Limb (tissue), 2 donors: ENCODE data around the gene TPM4.

ENCODE experiments used
- DNase-seq, 2 donors: peaks; one replicate each; pipeline ENCODE4 v3.0.0-alpha.2; 2016; ENCODE audit errors: extremely low spot score in 2 of 2

The TPM4 gene

DNA sequence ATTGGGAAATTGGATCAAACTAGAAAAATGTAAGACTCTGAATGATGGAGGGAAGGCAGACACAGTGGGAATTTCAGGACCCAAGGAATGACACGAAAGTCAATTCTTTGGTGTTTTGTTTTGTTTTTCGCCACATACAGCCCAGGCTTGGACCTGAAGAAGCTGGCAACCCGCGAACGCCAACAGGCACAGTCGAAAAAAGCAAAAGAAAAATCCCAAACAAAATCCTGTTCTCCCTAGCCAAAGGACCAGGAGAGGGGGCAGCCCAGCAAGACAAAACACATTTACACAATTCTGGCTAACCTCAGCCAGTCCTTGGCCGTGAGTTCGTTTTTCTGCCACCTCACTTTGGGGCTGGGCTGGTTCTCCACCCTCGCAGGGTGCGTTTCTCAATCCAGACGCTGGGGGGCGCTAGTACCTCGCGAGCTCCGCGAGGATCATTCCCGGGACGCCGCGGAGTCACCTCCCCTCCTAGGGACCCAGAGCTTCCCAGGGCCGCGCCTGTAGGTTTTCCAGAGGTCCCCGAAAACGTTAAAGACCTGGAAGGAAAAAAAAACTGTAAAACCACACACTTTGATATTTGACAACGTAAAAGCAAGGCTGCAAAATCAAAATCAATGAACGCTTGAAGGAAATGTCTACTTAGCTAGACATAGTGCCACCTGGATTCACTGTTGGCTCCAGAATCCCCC is 34.9 kb upstream of the TPM4 start:
- peak; percentile 52 to 86 for DNase-seq

DNA sequence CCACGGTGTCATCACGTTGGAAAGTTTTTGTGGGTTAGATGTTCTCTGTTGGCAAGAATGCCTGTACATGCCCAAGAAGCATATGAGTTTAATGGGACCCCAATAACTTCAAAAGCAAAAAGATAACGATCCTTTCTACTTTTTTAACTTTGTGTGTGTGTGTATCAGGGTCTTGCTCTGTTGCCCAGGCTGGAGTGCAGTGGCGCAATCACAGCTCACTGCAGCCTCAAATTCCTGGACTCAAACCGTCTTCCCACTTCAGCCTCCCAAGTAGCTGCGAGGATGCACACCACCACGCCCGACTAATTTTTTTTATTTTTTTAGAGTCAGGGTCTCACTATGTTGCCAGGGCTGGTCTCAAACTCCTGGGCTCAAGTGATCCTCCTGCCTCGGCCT is 34.3 kb upstream of the TPM4 start:
- no peak for DNase-seq

DNA sequence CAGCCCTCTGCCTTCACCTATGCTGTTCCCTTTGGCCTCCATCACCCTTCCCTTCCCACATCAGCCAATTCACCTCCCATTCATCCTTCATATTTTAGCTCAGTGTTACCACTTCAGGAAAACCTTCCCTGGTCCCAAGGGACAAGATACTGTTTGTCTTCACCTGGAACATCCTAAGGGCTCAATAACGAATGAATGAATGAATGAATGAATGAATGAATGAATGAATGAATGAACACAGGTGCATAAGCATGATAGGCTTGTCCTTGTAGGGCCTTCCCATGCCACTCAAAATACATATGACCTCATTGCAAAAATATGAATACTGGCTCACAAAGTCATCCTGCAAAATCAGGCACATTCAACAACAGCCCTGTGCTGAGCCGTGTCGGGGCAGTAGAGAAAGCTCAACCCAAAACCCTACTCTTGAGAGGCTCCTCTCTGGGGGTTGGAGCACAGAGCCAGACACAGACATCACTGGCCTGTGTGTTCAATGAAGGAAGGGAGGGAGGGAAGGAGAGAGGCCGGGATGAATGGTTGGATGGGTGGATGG is 33.7 kb upstream of the TPM4 start:
- DNase-seq = no peak

DNA sequence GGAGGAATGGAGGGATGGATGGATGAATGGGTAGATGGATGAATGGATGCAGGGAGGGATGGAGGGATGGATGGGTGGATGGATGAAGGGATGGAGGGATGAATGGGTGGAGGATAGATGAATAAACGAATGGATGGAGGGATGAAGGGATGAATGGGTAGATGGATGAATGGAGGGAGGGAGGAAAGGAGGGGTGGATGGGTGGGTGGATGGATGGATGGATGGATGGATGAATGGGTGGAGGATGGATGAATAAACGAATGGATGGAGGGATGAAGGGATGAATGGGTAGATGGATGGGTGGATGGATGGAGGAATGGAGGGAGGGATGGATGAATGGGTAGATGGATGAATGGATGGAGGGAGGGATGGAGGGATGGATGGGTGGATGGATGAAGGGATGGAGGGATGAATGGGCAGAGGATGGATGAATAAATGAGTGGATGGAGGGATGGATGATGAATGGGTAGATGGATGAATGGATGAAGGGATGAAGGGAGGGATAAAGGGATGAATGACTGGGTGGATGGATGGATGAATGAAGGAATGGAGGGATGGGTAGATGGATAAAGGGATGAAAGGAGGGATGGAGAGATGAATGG is 33.0 kb upstream of the TPM4 start:
- DNase-seq = no peak

DNA sequence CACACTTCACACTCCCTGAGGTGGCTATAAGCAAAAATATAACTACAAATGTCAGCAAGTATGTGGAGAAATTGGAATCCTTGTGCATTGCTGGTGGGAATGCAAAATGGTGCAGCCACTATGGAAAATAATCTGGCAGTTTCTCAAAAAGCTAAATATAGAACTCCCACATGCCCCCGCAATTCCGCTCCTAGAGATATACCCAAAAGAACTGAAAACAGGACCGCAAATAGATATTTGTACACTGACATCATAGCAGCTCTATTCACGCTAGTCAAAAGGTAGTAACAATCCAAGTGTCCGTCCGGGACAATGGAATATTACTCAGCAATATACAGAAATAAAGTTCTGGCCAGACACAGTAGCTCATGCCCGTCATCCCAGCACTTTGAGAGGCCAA is 31.5 kb upstream of the TPM4 start:
- DNase-seq = no peak

DNA sequence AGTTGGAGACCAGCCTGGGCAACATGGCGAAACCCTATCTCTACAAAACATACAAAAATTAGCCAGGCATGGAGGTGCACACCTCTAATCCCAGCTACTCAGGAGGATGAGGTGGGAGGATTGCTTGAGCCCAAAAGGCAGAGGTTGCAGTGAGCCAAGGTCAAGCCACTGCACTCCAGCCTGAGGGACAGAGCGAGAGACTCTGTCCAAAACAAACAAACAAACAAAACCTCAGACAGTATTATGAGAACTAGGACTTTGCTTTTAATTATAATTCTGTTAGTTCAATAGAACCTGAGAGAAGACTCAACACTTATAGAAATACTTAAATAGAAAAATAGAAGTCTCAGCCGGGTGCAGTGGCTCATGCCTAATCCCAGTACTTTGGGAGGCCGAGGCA is 31.1 kb upstream of the TPM4 start:
- DNase-seq = no peak

DNA sequence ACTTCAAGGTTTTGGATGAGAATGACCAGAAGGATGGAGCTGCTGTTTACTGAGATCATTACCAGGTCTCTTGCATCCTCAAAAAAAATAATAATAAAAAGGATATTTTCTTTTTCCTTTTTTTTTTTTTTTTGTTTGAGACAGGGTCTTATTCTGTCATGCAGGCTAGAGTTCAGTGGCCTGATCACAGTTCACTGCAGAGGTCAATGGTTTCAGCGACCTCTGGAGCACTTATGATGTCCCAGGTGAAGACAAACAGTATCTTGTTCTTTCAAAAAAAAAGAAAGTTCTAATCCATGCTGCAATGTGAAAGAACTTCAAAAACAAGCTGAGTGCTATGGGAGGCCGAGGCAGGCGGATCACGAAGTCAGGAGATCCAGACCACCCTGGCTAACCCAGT is 30.4 kb upstream of the TPM4 start:
- DNase-seq = no peak

DNA sequence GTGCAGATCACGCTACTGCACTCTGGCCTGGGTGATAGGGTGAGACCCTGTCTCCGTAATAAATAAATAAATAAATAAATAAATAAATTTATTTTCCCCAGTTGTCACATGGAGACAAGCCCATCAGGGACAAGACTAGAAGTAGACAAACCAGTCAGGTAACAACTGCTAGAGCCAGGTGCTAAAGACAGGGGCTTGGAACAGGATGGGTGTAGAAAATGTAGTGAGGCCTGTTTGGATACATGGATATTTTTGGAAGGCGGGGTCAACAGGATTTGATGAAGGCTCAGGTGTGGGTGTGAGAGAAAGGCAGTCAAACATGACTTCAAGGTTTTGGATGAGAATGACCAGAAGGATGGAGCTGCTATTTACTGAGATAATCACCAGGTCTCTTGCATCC is 27.7 kb upstream of the TPM4 start:
- DNase-seq = no peak

DNA sequence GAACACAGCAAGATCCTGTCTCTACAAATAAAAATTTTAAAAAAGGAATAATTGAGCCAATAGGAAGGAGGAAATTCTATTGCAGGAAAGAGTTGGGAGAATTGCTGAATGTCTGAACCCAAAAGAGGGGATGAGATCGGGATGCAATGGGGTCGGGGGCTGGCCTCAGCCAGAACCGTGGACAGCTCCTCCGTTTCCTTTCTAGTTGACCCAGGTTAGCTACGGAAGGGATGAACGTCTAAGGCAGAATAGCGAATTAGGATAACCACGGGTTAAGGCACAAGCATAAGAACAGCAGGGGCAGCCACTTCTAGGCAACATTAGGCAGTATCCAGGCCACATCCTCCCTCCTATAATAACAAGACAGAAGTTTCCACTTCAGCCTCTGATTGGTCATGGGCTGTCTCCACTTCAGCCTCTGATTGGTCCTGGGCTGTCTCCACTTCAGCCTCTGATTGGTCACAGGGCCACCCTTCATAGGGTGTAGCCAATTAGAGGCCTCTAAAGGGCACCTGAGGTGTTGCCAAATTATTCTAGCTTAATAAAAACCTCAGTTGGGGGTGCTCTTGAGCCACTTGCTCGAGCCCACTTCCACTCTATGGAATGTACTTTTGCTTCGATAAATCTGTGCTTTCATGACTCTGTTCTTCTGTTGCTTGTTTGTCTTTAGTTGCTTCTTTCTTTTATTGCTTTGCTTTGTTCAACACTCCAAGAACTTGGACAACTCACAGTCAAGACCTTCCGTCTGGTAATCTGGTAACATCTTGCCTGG is 24.9 kb upstream of the TPM4 start:
- no peak for DNase-seq

DNA sequence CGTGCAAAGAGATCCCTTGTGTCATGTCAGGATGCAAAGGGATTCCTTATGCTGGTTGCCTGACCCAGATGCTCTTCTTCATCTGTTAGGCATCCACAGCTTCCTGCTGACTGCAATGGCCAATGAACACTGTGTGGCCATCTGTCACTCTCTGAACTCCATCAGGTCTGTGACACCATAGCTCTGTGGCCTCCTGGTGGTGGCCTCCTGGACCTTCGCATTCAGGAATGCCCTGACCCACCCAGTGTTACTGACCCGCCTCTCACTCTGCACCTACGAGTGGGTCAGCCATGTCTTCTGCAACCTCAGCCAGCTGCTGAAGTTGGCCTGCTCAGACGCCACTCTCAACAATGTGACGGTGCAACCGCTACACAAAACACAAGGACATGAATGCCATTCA is 23.9 kb upstream of the TPM4 start:
- DNase-seq = no peak

DNA sequence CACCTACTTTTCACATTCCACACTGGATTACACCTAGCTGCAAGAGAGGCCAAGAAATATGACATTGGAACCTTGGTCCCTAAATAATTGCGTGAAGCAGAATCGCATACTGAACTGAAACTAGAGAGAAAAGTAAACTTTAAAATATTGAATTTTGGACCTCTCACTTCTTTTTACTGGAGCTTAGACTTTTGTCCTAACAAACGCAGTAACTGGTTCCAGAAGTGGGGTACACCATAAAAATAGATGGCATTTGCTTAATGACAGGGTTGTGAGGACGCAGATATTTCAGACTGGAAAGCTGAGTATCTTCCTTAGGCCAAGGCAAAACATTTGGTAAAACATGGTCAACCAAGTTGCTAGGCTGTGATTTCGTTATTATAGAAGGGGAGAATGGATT is 19.2 kb upstream of the TPM4 start:
- no peak for DNase-seq

DNA sequence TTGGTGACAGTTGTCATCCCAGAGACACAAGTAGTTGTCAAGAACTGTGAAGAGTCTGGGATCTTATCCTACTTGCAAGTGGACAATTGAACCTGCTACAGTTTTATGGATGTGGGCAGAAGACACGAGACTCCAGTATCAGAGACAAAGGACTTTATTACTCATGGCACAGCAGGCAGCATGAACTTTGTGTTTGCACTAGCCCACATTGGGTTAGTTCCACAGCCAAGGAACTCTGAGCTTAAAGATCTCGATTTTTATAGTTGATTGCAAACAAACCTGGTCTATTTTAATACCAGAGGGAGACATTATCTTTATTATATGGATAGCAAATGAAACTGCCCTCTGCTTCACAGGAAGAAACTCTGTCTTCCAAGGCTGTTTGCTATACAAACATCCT is 16.0 kb upstream of the TPM4 start:
- DNase-seq = no peak

DNA sequence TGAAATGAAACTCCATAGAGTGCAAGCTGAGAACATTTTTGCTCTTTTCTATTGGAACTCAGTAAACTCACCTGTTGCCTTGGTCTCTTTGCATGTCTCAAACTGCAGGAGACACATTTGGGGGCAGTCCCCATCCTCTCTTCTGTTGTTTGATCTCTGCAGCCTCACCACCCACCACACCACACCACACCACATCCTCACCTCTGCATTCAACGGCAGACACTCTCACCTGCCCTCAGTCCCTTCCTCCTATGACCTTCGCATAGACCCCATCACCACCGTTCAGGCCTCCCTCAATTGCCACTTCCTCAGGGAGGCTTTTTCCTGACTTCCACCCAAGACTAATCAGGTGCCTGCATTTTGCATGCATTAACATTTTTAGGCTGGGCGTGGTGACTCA is 14.4 kb upstream of the TPM4 start:
- DNase-seq = no peak

DNA sequence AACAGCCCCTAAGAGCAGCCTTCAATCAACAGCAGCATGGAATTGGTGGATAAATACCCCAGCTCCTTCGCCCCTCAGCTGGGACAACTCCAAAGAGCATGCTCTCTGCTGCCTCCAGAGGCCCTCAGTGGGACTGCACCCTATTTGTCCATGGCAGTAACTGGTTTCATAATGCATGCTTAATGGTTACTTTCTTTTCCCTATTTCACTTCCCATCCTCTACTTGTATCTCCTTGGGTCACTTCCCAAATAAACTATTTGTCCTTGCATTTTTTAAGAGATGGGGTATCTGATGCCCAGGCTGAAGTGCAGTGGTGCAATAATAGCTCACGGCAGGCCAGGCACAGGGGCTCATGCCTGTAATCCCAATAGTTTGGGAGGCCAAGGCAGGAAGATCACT is 13.5 kb upstream of the TPM4 start:
- no peak for DNase-seq

DNA sequence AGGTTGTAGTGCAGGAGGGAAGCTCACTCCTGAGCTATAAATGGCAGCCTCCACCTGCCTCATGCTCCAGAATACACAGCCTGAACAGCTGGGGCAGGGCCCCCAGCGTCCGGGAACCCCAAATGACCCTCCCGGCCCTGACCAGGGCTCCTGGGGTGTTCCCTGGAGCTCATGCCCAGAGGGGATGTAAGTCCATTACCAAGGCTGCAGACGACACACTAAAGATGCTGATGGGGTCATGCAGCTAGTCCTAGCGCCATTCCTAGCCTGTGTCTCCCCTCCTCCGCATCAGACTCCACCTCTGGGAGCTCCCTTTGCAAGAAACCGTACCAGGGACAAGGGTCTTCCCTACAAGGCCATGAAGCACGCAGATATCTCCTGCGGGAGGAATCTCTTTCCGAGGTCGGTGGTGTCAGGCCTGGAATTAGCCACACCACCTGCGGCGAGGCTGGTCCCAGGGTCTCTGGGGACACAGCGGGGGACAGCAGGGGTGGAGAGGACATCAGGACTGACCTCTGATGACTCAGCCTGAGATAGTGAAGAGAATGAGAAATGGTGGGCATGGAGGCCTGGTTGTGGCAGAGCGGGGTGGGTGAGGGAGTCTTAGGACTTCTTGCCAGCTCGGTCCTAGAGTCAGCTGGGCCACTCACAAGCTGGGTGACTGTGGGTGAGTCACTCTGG is 11.9 kb upstream of the TPM4 start:
- DNase-seq = no peak

DNA sequence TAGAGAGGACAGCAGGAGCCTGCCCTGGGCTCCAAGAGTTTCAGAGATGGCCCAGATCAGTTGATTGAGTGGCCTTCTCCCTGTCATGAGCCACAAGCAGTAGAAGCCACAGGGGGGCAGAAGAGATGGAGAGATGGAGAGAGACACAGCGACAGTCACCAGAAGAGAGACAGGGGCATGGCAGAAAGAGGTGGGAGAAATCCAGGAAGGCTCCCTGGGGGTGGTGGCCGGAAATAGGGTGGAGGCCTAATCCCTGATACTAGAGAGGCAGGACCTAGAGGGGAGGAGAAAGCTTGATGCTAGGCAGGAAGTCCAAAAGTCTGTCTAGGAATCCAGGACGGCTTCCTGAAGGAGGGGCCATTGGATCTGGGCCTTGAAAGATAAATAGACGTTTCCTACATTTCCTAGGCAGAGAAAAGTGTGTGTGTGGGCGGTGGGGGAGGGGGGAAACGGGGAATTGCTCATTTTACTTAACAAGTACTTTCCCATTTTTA is 9.6 kb upstream of the TPM4 start:
- no peak for DNase-seq

DNA sequence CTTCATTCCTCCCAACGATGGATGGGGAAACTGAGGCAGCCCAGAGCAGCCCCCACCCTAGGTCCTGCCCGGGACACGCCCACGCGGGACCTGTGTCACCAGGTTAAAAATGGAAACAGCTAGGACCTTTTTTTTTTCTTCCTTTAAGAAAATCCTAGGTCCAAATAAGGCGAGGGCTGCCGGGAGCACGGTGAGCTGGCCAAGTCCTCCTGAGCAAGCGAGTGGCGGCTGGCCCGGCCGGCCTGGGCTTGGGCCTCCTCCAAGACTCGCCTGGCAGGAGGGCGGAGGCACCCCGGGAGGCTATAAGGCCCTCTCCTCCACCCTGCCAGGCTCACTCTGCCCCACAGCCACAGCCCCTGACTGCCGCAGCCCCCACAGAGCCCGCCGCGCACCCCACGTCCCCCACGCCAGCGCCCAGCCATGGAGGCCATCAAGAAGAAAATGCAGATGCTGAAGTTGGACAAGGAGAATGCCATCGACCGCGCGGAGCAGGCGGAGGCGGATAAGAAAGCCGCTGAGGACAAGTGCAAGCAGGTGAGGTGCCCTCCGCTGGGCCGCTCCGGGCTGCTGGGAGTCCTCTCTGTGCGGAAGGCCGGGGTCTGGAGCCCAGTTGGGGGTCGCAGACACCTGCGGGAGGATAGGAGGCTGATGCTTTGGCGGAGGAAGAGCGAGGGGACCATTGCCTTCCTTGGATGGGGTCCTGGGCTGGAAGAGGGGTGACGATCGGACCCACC is 8.9 kb upstream of the TPM4 start:
- DNase-seq = no peak

DNA sequence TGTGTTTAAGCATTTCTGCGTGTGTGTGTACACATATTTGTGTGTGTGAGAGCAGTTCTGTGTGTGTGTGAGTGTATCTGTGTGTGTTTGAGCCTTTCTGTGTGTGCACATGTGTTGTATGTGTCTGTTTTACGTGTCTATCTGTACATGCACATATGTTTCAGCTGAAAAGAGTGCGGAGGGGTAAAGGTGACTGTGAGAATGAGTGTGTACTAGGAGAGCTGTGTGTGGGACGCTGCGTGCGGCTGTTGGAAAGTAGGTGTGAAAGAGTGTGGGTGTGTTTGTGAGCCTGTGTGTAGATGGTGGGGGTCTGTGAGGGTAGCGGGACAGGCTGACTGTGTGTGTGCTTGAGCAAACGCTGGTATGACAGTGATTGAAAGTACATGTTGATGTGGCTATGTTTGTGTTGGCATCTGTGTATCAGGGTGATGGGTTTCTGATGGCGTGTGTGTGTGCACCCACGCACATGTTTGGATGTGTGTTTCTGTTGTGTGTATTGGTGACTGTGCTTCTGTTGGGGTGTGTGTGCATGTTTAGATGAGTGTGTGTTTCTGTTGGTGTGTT is 7.5 kb upstream of the TPM4 start:
- no peak for DNase-seq

DNA sequence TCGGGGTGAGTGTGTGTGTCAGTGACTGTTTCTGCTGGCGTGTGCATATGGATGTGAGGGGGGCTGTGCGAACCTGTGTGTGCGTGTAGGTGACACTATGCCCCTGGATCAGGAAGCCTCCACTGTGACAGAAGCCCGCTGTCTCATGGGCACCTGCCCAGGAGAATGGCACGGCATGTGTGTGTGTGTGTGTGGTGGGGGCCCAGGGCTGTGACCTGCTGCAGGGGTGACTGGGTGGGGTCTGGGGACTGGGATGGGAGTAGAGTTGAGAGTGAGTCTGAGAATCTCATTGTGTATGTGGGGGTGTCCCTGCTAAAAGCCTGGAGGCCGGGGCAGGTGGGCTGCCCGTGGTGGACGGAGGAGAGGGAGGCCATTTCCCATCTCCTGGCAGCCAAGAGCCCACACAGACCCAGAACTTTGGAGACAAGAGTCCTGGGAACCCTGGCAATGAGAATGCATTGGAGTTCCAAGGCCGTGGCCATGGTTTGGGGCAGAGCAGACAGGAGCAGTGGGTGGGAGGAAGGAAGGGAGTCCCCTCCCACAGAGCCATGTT is 6.4 kb upstream of the TPM4 start:
- DNase-seq = no peak

DNA sequence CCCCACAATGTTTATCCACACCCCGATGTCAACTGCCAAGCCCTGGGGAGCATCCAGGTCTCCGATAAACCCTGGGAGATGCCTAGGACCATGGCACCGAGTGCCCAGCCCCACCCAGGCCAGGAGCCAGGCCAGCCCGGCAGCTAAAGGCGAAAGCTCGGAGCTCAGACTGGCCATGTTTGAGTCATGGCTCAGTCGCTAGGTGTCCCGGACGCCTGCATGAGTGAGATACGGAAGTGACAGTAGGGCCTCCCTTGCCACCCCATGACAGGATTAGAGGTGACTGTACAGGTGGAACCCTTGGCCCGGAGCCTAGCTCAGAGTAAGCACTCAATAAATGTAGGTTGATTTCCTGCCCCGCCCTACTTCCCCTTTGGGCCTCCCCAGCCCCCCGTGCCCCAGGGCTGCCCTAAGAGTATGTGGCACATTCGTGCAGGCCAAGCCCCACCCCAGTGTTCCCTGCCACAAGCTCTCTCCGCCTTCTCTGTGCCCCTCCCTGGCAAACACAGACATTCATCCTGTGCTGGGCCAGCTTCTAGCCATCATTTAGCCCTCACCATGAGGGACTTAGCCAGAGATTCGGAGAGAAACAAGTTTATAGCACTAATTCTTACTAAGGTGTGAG is 5.8 kb upstream of the TPM4 start:
- DNase-seq = no peak
